HUES64 (cell line): Measurements from ENCODE around the gene DIS3L2.
"Not testable (repeated sequence)": the region's sequence is repeated elsewhere in the genome, so short reads cannot be mapped to it uniquely, and the experiment has no call there.

Source experiments
- H3K27ac ChIP-seq: 2 replicates; pipeline ENCODE4 v1.7.0; 2013; ENCODE audit warnings: low read depth, low read length, inconsistent platforms
- H3K27me3 ChIP-seq: 2 replicates; pipeline ENCODE4 v1.6.1; 2013; ENCODE audit warnings: mild to moderate bottlenecking, low read length; ENCODE audit not compliant: insufficient read depth
- H3K36me3 ChIP-seq: 2 replicates; pipeline ENCODE4 v1.6.1; 2013; ENCODE audit warnings: mild to moderate bottlenecking, low read length; ENCODE audit not compliant: insufficient read depth
- H3K4me1 ChIP-seq: 2 replicates; pipeline ENCODE4 v1.6.1; 2013; ENCODE audit warnings: mild to moderate bottlenecking, low read length, moderate library complexity; ENCODE audit not compliant: insufficient read depth
- H3K4me3 ChIP-seq: 2 replicates; pipeline ENCODE4 v1.5.1; 2013; ENCODE audit warnings: mild to moderate bottlenecking, low read length, moderate library complexity
- H3K9ac ChIP-seq: 2 replicates; pipeline ENCODE4 v1.6.1; 2013; ENCODE audit warnings: mild to moderate bottlenecking, low read depth, low read length
- H3K9me3 ChIP-seq: 2 replicates; pipeline ENCODE4 v1.6.1; 2013; ENCODE audit warnings: low read depth, low read length; ENCODE audit not compliant: insufficient read depth
- WGBS: fragments of 150-250, 120-280 bp; methylation state at CpG from one replicate; pipeline ENCODE4 v1.1.7; 2013; ENCODE audit warnings: missing lambda C conversion rate; 5-methylcytosine and 5-hydroxymethylcytosine counted together

The DIS3L2 gene

GRCh38 chr2:232334136-232334884 lies 372.8 kb downstream of the DIS3L2 start:
- not testable (repeated sequence) for H3K9me3 ChIP-seq, H3K9ac ChIP-seq, H3K36me3 ChIP-seq, H3K27ac ChIP-seq, H3K27me3 ChIP-seq, H3K4me1 ChIP-seq, H3K4me3 ChIP-seq
- WGBS = 96% methylated on average over 26 of the region's 33 CpGs

DNA sequence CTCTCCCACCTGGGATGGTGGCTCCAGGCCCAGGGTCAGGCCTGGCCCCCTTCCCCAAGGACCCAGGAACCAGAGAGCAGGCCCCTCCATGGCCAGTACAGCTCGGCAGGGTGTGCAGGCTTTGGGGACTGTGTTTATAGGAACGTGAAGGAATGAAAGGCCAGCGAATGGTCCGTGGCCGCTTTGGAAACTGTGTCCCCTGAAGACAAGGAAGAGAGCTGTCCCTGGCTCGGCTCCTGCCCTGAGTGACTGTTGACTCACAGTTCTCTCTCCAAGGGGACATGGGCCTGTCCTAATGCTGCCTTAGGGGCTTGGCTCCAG lies 373.3 kb downstream of the DIS3L2 start:
- not testable (repeated sequence) for H3K27me3 ChIP-seq, H3K27ac ChIP-seq, H3K9me3 ChIP-seq, H3K36me3 ChIP-seq, H3K4me3 ChIP-seq, H3K9ac ChIP-seq, H3K4me1 ChIP-seq
- 87% methylated on average over 5 of the region's 6 CpGs for WGBS

DNA sequence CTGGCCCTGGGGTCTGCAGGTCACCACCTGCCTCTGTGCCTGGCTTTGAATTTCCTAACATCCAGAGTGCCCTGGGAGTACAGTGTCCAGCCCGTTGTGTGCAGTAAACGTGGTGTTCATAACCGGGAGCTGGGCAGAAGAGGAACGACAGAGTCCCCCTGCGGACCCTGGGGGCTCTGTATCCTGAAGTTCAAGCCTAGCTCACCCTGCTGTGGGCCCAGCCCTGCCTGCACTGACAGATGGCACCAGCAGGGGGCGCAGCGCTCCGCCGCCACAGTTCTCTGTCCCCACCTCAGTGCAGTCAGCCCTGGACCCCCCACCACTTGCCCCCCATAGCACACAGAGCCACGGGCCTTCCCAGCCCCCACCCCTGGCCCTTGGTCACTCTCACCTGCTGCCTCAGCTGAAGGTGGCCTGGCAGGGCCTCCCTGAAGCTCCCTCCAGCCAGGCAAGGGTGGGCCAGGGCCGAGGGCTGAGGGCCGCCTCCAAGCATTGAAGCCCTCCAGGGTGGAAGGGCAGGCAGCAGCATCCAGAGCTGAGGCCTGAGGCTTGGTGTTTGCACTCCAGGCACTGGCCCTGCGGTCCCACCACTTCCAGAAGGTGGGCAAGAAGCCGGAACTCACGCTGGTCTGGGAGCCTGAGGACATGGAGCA lies 373.8 kb downstream of the DIS3L2 start:
- not testable (repeated sequence) for H3K27me3 ChIP-seq, H3K9ac ChIP-seq, H3K36me3 ChIP-seq, H3K4me3 ChIP-seq, H3K9me3 ChIP-seq, H3K27ac ChIP-seq, H3K4me1 ChIP-seq
- WGBS = 59% methylated on average over 15 of the region's 15 CpGs

DNA sequence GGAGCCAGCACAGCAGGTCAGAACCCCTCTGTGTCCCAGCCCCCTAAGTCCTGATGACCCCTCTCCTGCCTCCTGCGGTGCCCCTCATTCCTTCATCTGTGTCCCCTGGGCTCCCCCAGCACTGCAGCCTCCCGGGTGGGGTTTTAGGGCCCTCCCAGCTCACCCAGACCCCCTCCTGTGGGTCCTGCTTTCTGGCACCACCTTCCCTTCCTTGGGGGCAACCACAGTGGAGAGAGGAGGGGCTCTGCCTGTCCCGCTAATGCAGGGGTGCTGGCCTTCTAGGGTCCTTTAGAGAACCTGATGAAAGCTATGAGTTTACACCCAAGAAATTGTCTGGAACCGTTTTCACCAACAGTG lies 374.3 kb downstream of the DIS3L2 start:
- Histone ChIP-seq H3K9ac (no peak overlapping the region), H3K36me3 (no peaks in the 10 kb centered on the region), H3K9me3 (no peaks in the 10 kb centered on the region), H3K27me3 (no peaks in the 10 kb centered on the region), H3K4me1 (no peaks in the 10 kb centered on the region), H3K27ac (no peak overlapping the region), H3K4me3 (no peak overlapping the region)
- WGBS = 89% methylated on average over 4 of the region's 4 CpGs

DNA sequence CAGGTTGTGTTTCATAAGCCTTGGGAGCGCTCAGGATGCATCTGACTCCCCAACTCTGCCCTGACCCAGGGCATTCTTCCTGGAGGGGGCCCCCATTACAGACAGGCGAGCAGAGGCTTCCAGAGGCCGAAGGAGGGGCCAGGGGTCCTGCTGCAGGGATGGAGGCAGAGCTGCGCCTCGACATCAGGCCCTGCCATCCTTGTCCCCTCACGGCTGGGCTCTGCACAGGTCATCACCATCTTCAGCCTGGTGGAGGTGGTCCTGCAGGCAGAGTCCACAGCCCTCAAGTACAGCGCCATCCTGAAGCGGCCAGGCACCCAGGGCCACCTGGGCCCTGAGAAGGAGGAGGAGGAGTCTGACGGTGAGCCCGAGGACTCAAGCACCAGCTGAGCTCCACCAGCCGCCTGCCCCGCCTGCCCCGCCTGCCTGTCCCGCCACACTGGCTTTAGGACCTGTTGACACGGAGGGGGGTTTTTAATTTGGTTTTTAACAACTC lies 374.8 kb downstream of the DIS3L2 start:
- Histone ChIP-seq H3K27me3 (no peaks in the 10 kb centered on the region), H3K9ac (no peak overlapping the region), H3K9me3 (no peaks in the 10 kb centered on the region), H3K27ac (no peak overlapping the region), H3K4me3 (no peak overlapping the region), H3K36me3 (no peaks in the 10 kb centered on the region), H3K4me1 (no peaks in the 10 kb centered on the region)
- 91% methylated on average over 15 of the region's 15 CpGs for WGBS

DNA sequence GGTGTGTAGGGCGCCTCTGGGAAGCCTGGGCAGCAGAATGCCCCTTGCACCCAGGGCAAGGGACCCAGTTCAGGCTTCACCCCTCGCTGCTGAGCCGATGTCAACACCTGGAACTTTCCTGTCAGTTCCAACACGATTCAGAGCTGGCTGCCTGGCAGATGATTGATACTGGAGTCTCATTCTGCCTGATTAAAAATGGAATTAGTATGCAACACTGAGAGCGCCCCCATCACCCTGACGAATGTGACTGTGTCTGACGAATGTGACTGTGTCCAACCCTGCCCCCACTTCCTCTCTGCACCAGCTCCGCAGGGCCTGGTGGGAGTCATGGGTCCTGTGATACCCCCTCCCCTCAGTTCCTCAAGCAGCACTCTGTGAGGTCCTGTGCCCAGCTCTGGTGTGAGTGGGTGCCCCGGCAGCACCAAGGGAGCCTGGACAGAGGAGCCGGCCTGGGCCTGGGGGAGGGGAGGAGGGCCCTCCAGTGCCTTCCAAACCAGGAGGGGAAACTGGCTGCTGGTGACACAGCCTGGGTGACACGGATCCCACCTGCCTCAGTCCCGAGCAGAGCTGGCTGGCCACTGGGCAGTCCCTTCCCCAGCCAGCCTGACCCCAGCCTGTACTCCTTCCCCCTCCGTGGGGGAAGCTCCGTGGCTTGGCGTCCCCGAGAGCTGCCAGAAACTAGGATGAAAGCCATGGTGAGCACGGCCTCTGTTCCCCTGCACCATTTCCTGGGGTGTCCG lies 375.6 kb downstream of the DIS3L2 start:
- Histone ChIP-seq H3K4me3 (no peak overlapping the region), H3K27ac (no peak overlapping the region), H3K27me3 (no peaks in the 10 kb centered on the region), H3K4me1 (no peaks in the 10 kb centered on the region), H3K36me3 (no peaks in the 10 kb centered on the region), H3K9ac (no peak overlapping the region), H3K9me3 (no peaks in the 10 kb centered on the region)
- WGBS = 90% methylated on average over 16 of the region's 18 CpGs

- H3K27me3 ChIP-seq, H3K4me3 ChIP-seq, H3K27ac ChIP-seq, H3K36me3 ChIP-seq, H3K9me3 ChIP-seq, H3K9ac ChIP-seq, H3K4me1 ChIP-seq: not testable (repeated sequence)
- WGBS = 95% methylated on average over 10 of the region's 16 CpGs
These were observed 376.7 kb downstream of the DIS3L2 start for GRCh38 chr2:232338094-232338758.

DNA sequence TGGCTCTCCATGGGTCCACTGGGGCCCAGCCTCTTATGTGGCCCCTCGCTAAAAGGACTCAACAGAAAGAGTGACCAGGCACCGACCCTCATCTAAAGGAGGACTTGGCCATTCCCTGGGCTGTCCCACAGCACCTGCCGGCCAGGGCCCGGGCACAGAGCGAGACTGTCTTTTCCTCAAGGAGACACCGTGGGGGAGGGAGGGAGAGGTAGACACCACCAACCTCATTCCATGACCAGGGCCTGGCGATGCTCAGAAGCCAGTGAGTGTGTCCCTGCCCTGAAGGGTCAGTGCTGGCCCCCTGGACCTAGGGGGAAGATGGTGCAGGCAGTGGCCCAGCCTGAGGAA lies 377.2 kb downstream of the DIS3L2 start:
- WGBS = 92% methylated on average over 7 of the region's 7 CpGs

GRCh38 chr2:232339121-232340081 lies 377.9 kb downstream of the DIS3L2 start:
- no peak overlapping the region for H3K4me3 ChIP-seq
- H3K27me3 ChIP-seq = no peaks in the 10 kb centered on the region
- H3K9me3 ChIP-seq = no peaks in the 10 kb centered on the region
- no peak overlapping the region for H3K27ac ChIP-seq
- no peaks in the 10 kb centered on the region for H3K36me3 ChIP-seq
- 87% methylated on average over 23 of the region's 23 CpGs for WGBS
- H3K9ac ChIP-seq = no peak overlapping the region
- no peaks in the 10 kb centered on the region for H3K4me1 ChIP-seq

More for the DNA sequence above, 377.2 kb downstream of the DIS3L2 start:
- H3K9ac ChIP-seq = no peak overlapping the region
- no peaks in the 10 kb centered on the region for H3K27me3 ChIP-seq
- H3K27ac ChIP-seq = no peak overlapping the region
- no peaks in the 10 kb centered on the region for H3K36me3 ChIP-seq
- no peaks in the 10 kb centered on the region for H3K9me3 ChIP-seq
- H3K4me1 ChIP-seq = no peaks in the 10 kb centered on the region
- no peak overlapping the region for H3K4me3 ChIP-seq

GRCh38 chr2:232340171-232340935 lies 378.8 kb downstream of the DIS3L2 start:
- H3K9me3 ChIP-seq = no peaks in the 10 kb centered on the region
- no peaks in the 10 kb centered on the region for H3K27me3 ChIP-seq
- H3K27ac ChIP-seq = no peak overlapping the region
- no peaks in the 10 kb centered on the region for H3K4me1 ChIP-seq
- H3K36me3 ChIP-seq = no peaks in the 10 kb centered on the region
- 94% methylated on average over 14 of the region's 14 CpGs for WGBS
- H3K4me3 ChIP-seq = no peak overlapping the region
- no peak overlapping the region for H3K9ac ChIP-seq
